Stimulated activated CD4-positive, alpha-beta T cell treated with anti-CD3 and anti-CD28 coated beads, TNF-alpha, amount 100 ng/mL, for 4 hours (primary cell): ENCODE data around the gene MAGI2.

Experiments used
- DNase-seq, 3 experiments: peaks; one replicate each; pipeline ENCODE4 v3.0.0-alpha.2; 2020; ENCODE audit warnings: low read depth in 3 of 3

The MAGI2 gene

GRCh38 chr7:78179827-78180477 lies 1273.5 kb downstream of the MAGI2 start:
- no peak for DNase-seq

GRCh38 chr7:78179211-78179610 lies 1274.3 kb downstream of the MAGI2 start:
- no peak for DNase-seq

- DNase-seq, result no peak
Measured at GRCh38 chr7:78178319-78178718, 1275.1 kb downstream of the MAGI2 start.

- no peak for DNase-seq
Measured at GRCh38 chr7:78176171-78176570, 1277.3 kb downstream of the MAGI2 start.

DNA sequence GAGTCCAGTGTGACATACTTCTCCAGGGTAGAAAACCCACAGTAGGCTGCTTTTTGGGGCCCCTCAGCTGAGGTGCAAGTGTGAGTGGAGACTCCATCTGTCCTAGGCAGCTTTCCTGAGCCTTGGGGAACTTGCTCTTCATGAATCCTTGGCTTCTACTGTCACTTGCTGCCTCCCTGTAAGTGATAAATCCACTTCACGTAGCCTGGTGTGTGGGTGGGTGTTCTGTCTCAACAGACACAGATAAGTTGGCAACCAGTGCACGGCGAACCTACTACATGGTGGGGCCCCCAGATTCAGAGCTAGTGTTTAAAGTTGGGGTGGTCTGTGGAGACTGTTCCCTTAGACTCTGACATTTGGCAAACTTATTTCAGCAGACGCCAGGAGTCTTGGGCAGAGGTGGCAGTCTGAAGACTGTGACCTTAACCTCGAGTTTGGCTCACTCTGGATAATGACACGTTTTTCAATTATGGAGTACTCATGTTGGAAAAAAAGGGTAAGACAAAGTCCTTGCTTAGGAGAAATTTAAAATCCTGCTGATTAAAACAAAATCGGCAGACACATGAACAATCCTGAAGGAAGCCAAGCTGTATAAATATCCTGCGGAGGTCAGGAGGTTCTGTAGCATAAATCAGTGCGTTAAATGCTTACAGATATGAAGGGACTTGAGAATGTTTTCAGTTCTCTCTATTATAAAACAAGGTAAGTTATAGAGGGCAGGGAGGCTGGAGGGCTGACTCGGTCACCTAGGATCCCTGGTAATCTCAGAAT lies 1278.0 kb downstream of the MAGI2 start:
- DNase-seq, result no peak

- no peak for DNase-seq
Measured at GRCh38 chr7:78173666-78174065, 1279.8 kb downstream of the MAGI2 start.

- DNase-seq, result no peak
Measured at GRCh38 chr7:78172933-78173591, 1280.4 kb downstream of the MAGI2 start.

DNA sequence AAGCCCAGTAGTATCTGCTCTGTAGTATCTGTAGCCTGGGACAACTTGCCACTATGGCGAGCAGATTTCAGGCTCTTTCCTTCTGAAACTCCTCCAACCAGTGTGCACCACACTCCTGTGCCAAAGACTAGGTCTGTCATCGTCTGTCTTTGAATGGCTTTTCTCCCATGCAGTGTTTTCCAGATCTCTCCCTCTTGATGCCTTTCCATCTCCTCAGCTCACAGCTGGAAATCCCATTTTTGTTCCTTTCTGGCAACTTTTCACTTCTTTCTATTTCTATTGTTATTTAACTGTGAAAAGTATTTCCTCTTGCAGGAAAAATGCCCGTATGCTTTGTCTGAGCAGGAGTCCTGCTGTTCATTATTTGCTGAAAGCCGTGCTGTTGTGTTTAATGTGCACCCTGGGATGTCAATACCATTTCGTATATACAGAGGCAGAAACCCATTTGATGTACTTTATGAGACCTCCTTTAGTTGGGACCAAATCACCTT lies 1281.2 kb downstream of the MAGI2 start:
- no peak for DNase-seq

DNA sequence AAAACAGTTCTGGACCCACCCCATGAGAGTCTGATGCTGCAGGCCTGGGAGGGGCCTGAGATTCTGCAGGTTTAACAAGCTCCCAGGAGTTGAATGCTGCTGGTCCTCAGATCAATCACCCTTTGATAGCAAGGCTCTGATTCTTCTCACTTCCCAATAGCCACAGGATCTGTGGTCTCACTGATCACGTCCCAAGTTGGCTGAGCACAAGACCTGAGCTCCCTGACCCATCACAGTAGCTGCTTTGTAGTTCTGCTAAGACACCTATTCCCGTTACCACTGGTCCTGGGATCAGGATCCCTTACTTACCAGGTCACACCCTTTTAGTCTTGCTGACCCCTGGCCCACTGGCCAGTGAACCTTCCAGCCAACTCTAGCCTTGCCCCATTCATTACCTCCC lies 1282.1 kb downstream of the MAGI2 start:
- DNase-seq, result no peak

DNA sequence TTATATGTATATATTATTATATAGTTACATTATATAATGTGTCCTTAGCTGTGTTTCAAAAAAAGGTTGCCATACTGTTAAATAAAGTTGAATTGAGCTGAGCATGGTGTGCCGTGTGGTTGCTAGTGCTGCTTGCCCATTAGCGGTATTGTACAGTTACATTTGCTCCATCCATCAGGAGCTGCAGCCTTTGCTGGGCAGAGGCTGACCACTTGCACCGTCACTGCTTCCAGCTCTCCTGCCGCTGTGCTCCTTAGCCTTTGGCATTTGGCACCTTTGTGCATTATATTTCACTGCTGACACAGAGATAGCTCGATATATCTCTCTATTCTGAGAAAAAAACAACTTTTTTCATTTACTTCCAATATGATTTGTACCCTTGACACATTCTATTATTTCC lies 1282.7 kb downstream of the MAGI2 start:
- DNase-seq, result no peak

DNA sequence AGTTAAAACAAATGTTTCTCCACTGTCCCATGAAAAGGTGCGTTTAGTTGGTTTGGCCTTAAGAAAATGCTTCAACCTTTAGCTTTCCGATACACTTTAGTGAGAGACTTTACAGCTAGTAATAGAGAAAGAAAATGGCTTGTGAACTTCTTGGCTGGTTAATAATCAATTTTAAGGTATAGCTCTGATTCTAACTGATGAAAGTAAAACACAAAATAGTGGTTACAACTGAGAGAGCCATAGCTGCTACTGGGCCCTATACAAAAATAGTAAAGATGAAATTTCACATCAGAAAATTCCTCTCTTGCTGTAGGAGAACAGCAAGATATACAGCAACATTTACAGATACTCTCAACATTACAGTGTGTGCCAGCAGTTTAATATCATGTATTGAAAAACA lies 1283.5 kb downstream of the MAGI2 start:
- DNase-seq, result no peak

GRCh38 chr7:78168865-78169264 lies 1284.6 kb downstream of the MAGI2 start:
- no peak for DNase-seq

GRCh38 chr7:78167860-78168259 lies 1285.6 kb downstream of the MAGI2 start:
- no peak for DNase-seq

GRCh38 chr7:78165854-78166253 lies 1287.6 kb downstream of the MAGI2 start:
- DNase-seq, result no peak

- no peak for DNase-seq
Measured at GRCh38 chr7:78165454-78165853, 1288.0 kb downstream of the MAGI2 start.

DNA sequence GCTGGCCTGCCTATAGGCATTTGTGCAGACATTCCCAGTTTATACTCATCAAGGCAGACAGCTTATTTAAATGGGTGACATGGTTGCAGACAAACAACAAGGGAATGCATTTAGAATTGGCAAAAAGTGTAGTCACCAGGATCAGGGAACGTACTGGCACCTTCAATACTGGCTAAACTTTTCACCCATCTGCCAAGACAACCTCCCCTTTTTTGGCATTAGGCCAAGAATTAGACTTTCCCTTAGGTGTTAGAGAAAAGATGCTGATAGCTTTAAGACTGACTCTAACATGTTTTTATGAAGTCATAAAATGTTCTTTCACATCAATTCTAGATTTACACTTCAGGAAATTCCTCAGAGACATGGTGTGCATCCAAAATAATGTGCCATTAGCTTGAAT lies 1289.0 kb downstream of the MAGI2 start:
- no peak for DNase-seq

- DNase-seq, result no peak
Measured at GRCh38 chr7:78161781-78162180, 1291.7 kb downstream of the MAGI2 start.

- DNase-seq, result no peak
Measured at GRCh38 chr7:78159545-78159944, 1293.9 kb downstream of the MAGI2 start.

GRCh38 chr7:78153285-78153684 lies 1300.2 kb downstream of the MAGI2 start:
- DNase-seq, result no peak

GRCh38 chr7:78151229-78151628 lies 1302.2 kb downstream of the MAGI2 start:
- DNase-seq, result no peak

DNA sequence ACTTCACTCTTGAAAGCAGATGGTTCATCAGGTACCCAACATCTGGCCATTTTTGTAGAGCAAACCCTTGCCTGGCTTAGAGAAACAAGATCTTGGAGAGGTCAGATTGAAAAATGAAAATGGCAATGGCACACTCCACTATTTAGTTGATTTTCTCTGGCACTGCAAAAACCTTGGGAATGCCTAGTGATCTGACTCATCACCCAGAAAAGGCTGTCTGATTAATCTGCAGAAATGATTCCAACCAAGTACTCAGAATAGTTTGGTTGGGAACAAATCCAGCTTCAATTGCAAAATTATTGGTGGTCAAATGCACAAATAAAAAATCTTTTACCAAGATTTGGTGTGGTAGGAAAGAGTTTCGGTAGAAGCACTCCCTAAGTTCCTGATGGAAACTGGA lies 1303.7 kb downstream of the MAGI2 start:
- DNase-seq, result no peak

- DNase-seq, result no peak
Measured at GRCh38 chr7:78148166-78148894, 1305.1 kb downstream of the MAGI2 start.
